Effector memory CD4-positive, alpha-beta T cell (primary cell): ENCODE data around the gene LRCOL1.

Experiments used
- DNase-seq, 3 donors: peaks; one replicate each; pipeline ENCODE4 v3.0.0-alpha.2; 2020
- H3K27ac ChIP-seq: 2 replicates; pipeline ENCODE4 v1.7.0; 2013; ENCODE audit warnings: mild to moderate bottlenecking, low read length, moderate library complexity; ENCODE audit not compliant: insufficient read depth, poor library complexity, severe bottlenecking
- H3K27me3 ChIP-seq: replicated peaks from 2 replicates; pipeline ENCODE4 v1.7.0; 2013; ENCODE audit warnings: mild to moderate bottlenecking, low read length; ENCODE audit not compliant: insufficient read depth, control insufficient read depth, poor library complexity, severe bottlenecking
- H3K36me3 ChIP-seq: 2 replicates; pipeline ENCODE4 v1.7.0; 2013; ENCODE audit warnings: mild to moderate bottlenecking, low read length, moderate library complexity; ENCODE audit not compliant: control insufficient read depth, insufficient read depth
- H3K4me1 ChIP-seq: 2 replicates; pipeline ENCODE4 v1.7.0; 2013; ENCODE audit warnings: low read length, mild to moderate bottlenecking; ENCODE audit not compliant: control insufficient read depth, insufficient read depth, poor library complexity, severe bottlenecking
- H3K4me3 ChIP-seq: 2 replicates; pipeline ENCODE4 v1.7.0; 2013; ENCODE audit warnings: low read length, low read depth, mild to moderate bottlenecking; ENCODE audit not compliant: insufficient read depth, poor library complexity, severe bottlenecking
- H3K9me3 ChIP-seq: 2 replicates; pipeline ENCODE4 v1.7.0; 2013; ENCODE audit warnings: mild to moderate bottlenecking, low read length, moderate library complexity; ENCODE audit not compliant: control insufficient read depth

LRCOL1 gene

DNA sequence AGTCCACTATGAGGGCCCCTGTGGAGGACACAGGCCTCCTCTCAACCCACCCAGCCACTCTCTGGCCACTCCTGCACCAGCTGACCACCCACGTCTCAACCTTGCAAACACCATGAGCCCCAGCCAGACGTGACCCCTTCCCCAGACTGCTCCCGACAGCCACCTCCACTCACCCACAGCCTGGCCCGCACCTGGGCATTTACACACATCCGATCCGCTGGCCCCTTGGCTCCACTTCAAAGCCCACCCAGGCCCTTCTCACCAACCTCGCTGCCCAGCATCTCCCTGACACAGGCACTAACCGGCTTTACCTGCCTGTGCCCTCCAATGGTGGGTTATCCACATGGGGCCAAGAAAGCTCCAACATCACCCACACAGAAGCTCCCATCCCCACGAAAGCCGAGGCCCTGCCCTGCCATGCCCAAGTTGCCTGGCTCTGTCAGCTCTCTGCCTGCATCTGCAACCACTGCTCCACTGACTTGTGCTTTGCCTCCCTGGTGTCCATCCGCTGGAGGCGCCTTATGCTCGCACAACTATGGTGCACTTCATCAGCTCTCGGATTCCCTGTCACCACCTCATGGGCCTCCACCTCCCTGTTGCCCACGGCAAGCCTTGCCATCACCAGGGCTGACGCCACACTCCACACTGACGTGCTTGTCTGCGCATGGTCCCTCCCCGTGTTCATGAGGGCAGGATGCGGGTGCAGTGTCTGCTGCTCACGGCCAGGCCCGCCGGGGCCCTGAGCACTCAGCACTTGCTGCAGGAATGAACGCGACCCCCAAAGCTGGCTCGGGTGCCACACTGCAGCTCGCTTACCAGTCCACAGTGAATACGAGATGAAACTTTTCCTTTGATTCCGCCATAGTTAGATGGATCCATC lies 24.9 kb upstream of the LRCOL1 start:
- H3K27me3 ChIP-seq: no peaks in the 10 kb centered on the region
- H3K4me3 ChIP-seq: no peak overlapping the region
- H3K36me3 ChIP-seq: peaks cover 59% of the 10 kb centered on the region
- no peak for DNase-seq
- H3K4me1 ChIP-seq: no peaks in the 10 kb centered on the region
- no peak overlapping the region for H3K27ac ChIP-seq
- no peaks in the 10 kb centered on the region for H3K9me3 ChIP-seq

DNA sequence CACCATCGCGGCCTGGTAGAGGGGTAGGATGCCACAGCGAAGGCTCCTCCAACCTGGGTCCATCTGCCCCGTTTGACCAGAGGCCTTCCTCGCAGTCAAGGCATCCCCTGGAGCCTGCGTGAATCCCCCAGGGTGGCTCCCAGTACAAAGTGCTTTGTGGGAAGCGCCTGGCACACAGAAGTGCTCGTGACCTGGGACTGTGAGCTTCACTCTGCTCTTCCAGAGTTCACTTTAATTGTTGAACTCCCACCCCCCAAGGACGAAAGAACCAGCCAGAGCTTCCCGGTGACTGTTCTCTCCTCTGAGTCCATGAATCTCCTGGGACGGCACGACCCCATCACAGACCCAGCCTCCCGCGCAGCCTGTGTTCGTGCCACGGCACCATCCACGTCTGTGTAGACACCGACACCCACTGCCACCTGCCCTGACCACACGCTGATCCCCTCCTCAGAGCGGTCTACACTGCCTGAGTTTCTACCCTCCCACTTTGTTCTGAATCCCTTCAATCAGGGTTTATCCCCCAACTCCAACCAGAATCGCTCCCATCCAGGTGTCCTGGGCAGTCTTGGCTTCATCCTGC lies 24.1 kb upstream of the LRCOL1 start:
- Histone ChIP-seq H3K27me3 (no peaks in the 10 kb centered on the region), H3K27ac (no peak overlapping the region), H3K9me3 (no peaks in the 10 kb centered on the region), H3K36me3 (peaks cover 57% of the 10 kb centered on the region), H3K4me1 (no peaks in the 10 kb centered on the region), H3K4me3 (no peak overlapping the region)
- DNase-seq: no peak

- Histone ChIP-seq H3K27me3 (no peaks in the 10 kb centered on the region), H3K27ac (no peak overlapping the region), H3K36me3 (peaks cover 55% of the 10 kb centered on the region), H3K4me1 (no peaks in the 10 kb centered on the region), H3K9me3 (no peaks in the 10 kb centered on the region), H3K4me3 (no peak overlapping the region)
- no peak for DNase-seq
Measured at GRCh38 chr12:132633901-132634300, 23.5 kb upstream of the LRCOL1 start.

DNA sequence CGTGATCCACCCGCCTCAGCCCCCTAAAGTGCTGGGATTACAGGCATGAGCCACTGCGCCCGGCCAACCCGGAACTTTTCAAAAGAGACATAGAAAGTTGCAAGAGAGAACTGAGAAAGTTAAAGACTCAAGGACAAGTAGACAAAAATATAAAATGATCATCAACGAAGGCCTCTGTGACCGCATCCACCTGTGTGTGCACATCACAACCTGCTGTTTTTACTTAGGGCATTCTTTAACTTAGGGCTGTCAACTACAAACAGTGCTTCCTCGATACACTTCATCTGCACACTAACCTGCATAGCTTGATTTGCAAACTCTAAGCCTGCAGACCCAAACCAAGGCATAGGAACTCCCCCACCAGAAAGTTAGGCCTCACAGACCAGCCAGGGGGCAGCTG lies 23.0 kb upstream of the LRCOL1 start:
- no peak overlapping the region for H3K4me3 ChIP-seq
- H3K4me1 ChIP-seq: no peaks in the 10 kb centered on the region
- no peak for DNase-seq
- H3K9me3 ChIP-seq: no peaks in the 10 kb centered on the region
- peaks cover 55% of the 10 kb centered on the region for H3K36me3 ChIP-seq
- no peaks in the 10 kb centered on the region for H3K27me3 ChIP-seq
- no peak overlapping the region for H3K27ac ChIP-seq

DNA sequence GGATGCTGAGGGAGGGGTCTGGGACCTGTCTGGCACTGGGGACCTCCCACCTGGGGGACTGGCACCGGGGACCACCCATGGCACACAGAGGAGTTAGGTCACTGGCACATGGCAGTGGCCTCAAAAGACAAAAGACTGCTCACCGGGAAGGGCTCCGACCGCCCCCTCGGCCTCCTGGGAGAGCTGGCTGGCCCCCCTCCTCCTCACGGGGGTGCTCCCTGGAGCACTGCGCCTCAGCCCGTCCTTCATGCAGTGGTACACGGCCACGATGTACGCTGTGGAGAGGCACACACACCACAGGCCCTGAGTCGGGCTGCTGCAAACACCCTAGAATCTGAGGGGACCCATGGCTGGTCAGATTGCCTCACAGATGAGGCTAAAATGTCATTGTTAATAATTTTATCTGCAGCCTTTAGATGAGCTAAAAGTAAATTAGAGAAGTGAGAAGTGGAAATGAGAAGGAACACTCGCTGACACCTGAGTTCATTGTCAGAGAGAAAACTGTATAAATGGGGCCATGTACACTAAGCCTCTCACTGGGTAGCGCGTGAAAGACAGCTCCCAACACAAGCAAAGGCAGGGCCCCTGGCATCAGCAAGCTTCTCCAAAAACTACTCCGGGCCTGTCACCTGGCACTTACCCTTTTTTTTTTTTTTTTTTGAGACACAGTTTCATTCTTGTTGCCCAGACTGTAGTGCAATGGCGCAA lies 22.3 kb upstream of the LRCOL1 start:
- no peaks in the 10 kb centered on the region for H3K27me3 ChIP-seq
- no peaks in the 10 kb centered on the region for H3K4me1 ChIP-seq
- no peak overlapping the region for H3K4me3 ChIP-seq
- no peak overlapping the region for H3K27ac ChIP-seq
- H3K36me3 ChIP-seq: peaks cover 54% of the 10 kb centered on the region
- H3K9me3 ChIP-seq: no peaks in the 10 kb centered on the region
- DNase-seq: no peak

DNA sequence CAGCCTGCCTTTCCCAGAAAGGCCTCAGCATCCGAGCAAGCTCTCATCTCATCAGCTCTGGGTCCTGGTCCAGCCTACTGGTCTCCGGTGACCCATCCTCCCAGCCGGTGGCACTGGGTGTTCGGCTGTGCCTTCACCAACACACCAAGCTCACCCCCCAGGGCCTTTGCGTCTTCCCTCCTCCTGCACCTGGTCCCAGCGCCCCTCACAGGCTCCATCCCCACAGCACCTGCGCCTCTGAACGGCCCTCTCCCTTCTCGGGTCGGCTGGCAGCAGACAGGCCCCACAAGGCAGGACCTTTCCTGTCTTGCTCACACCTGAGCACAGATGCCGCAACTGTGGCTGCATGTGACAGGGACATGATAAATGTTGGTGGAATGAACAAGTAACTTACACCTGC lies 21.3 kb upstream of the LRCOL1 start:
- no peak for DNase-seq
- H3K4me3 ChIP-seq: no peak overlapping the region
- H3K9me3 ChIP-seq: no peaks in the 10 kb centered on the region
- no peaks in the 10 kb centered on the region for H3K4me1 ChIP-seq
- H3K27ac ChIP-seq: no peak overlapping the region
- H3K36me3 ChIP-seq: peaks cover 47% of the 10 kb centered on the region
- H3K27me3 ChIP-seq: no peaks in the 10 kb centered on the region

GRCh38 chr12:132630672-132631071 lies 20.3 kb upstream of the LRCOL1 start:
- H3K4me3 ChIP-seq: no peak overlapping the region
- H3K9me3 ChIP-seq: no peaks in the 10 kb centered on the region
- no peak overlapping the region for H3K27ac ChIP-seq
- DNase-seq: no peak
- no peaks in the 10 kb centered on the region for H3K27me3 ChIP-seq
- H3K4me1 ChIP-seq: no peaks in the 10 kb centered on the region
- peaks cover 40% of the 10 kb centered on the region for H3K36me3 ChIP-seq

- Histone ChIP-seq H3K27ac (no peak overlapping the region), H3K4me1 (no peaks in the 10 kb centered on the region), H3K9me3 (no peaks in the 10 kb centered on the region), H3K36me3 (peaks cover 38% of the 10 kb centered on the region), H3K27me3 (no peaks in the 10 kb centered on the region), H3K4me3 (no peak overlapping the region)
- no peak for DNase-seq
Measured at GRCh38 chr12:132629330-132629729, 18.9 kb upstream of the LRCOL1 start.

DNA sequence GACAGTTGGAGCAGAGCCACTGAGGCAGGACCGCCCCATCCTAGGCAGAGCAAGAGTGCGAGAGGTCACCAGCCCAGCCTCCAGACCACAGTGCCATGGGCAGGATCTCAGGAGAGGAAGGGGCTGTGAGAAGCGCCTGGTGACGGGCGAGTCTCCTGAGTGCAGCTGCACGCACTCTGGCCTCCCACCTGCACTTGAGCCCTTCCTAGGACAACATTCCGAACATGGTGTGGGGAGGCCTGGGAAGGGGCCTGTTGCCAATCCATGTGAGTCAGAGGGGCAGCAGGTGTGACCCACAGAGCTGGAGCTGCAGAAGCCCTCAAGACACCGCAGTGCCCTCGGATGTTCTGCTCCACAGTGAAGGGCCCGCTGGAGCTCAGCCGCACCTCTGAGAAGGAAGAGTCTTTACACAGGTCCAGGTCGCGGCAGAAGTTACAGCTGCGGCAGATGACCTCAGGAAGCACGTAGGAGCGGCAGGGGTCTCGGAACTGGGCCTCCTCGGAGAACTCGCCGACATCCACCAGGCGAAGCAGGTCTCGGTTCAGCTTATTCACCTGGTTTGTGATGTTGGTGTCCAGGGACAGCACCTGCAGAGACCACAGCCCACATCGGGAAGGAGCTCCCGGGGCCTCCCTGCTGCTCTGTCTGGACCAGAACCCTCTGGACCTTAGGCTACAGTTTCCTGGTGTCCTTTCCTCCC lies 15.5 kb upstream of the LRCOL1 start:
- H3K27ac ChIP-seq: no peak overlapping the region
- no peaks in the 10 kb centered on the region for H3K27me3 ChIP-seq
- no peaks in the 10 kb centered on the region for H3K4me1 ChIP-seq
- H3K36me3 ChIP-seq: peaks cover 15% of the 10 kb centered on the region
- H3K9me3 ChIP-seq: no peaks in the 10 kb centered on the region
- no peak for DNase-seq
- H3K4me3 ChIP-seq: no peak overlapping the region
